ENCODE data around the gene TBC1D1.

The TBC1D1 gene

GRCh38 chr4:38144031-38144430, 253.1 kb downstream of the TBC1D1 start:
- TF ChIP-seq ZC3H10 (CRISPR knock-in tag; IDR thresholded peaks at IDR 0.05) (no peak), PPARA (CRISPR knock-in tag; IDR thresholded peaks at IDR 0.05; ENCODE audit: borderline replicate concordance) (no peak), GLIS3 (CRISPR knock-in tag; IDR thresholded peaks at IDR 0.05) (no peak), POU6F1 (CRISPR knock-in tag; IDR thresholded peaks at IDR 0.05; ENCODE audit: borderline replicate concordance, low read depth) (no peak), CSDC2 (CRISPR knock-in tag; IDR thresholded peaks at IDR 0.05) (no peak), ARNTL (CRISPR knock-in tag; IDR thresholded peaks at IDR 0.05; ENCODE audit: borderline replicate concordance, low read depth) (no peak), TCF4 (CRISPR knock-in tag; IDR thresholded peaks at IDR 0.05; ENCODE audit: borderline replicate concordance) (no peak), BACH2 (CRISPR knock-in tag; IDR thresholded peaks at IDR 0.05; ENCODE audit: borderline replicate concordance) (no peak)

GRCh38 chr4:38145033-38145678, 254.3 kb downstream of the TBC1D1 start:
- TF ChIP-seq POU6F1 (CRISPR knock-in tag; IDR thresholded peaks at IDR 0.05; ENCODE audit: borderline replicate concordance, low read depth) (no peak), TOX (CRISPR knock-in tag; IDR thresholded peaks at IDR 0.05; ENCODE audit: borderline replicate concordance) (no peak), ZC3H10 (CRISPR knock-in tag; IDR thresholded peaks at IDR 0.05) (no peak), ZNF70 (CRISPR knock-in tag; IDR thresholded peaks at IDR 0.05) (no peak), ZFP30 (CRISPR knock-in tag; IDR thresholded peaks at IDR 0.05) (no peak), ZNF8 (CRISPR knock-in tag; IDR thresholded peaks at IDR 0.05) (no peak), CREB5 (CRISPR knock-in tag; IDR thresholded peaks at IDR 0.05; ENCODE audit: low read depth) (no peak), CSDC2 (CRISPR knock-in tag; IDR thresholded peaks at IDR 0.05) (no peak), RARB (CRISPR knock-in tag; IDR thresholded peaks at IDR 0.05) (no peak), PPARA (CRISPR knock-in tag; IDR thresholded peaks at IDR 0.05; ENCODE audit: borderline replicate concordance) (no peak), GLIS3 (CRISPR knock-in tag; IDR thresholded peaks at IDR 0.05) (no peak), PATZ1 (CRISPR knock-in tag; IDR thresholded peaks at IDR 0.05; ENCODE audit: borderline replicate concordance) (no peak), ESRRG (CRISPR knock-in tag; IDR thresholded peaks at IDR 0.05) (no peak)
- ATAC-seq, result no peak

More at GRCh38 chr4:38144031-38144430, 253.1 kb downstream of the TBC1D1 start:
- ATAC-seq, result no peak

GRCh38 chr4:38145741-38146140, 254.9 kb downstream of the TBC1D1 start:
- ATAC-seq, result no peak
- no peak for TF ChIP-seq ARNTL (CRISPR knock-in tag; IDR thresholded peaks at IDR 0.05; ENCODE audit: borderline replicate concordance, low read depth)
- TF ChIP-seq CSDC2 (CRISPR knock-in tag; IDR thresholded peaks at IDR 0.05), result peak; percentile 56; the same call in 1 of the 2 replicates
- no peak for TF ChIP-seq PATZ1 (CRISPR knock-in tag; IDR thresholded peaks at IDR 0.05; ENCODE audit: borderline replicate concordance)
- 0 out of 2 replicates have a peak, but pooled peaks have one; percentile 21 for TF ChIP-seq ESRRG (CRISPR knock-in tag; IDR thresholded peaks at IDR 0.05)
- TF ChIP-seq BACH2 (CRISPR knock-in tag; IDR thresholded peaks at IDR 0.05; ENCODE audit: borderline replicate concordance), result no peak
- no peak for TF ChIP-seq TSHZ2 (CRISPR knock-in tag; IDR thresholded peaks at IDR 0.05)
- TF ChIP-seq POU6F1 (CRISPR knock-in tag; IDR thresholded peaks at IDR 0.05; ENCODE audit: borderline replicate concordance, low read depth), result no peak
- TF ChIP-seq ZNF565 (CRISPR knock-in tag; conservative IDR thresholded peaks at IDR 0.05; ENCODE audit: low read depth), result no peak
- no peak for TF ChIP-seq PPARA (CRISPR knock-in tag; IDR thresholded peaks at IDR 0.05; ENCODE audit: borderline replicate concordance)
- 0 out of 2 replicates have a peak, but pooled peaks have one; percentile 45 for TF ChIP-seq ZFP3 (CRISPR knock-in tag; IDR thresholded peaks at IDR 0.05)
- no peak for TF ChIP-seq SNAI2 (CRISPR knock-in tag; IDR thresholded peaks at IDR 0.05)
- TF ChIP-seq CSRNP3 (CRISPR knock-in tag; IDR thresholded peaks at IDR 0.05), result 0 out of 2 replicates have a peak, but pooled peaks have one; percentile 38
